Measurements from ENCODE around the gene KRTAP9-6.
A peak's percentile ranks its signal among the peaks of the same experiment; 100 is the strongest.
"Not testable (repeated sequence)": the region's sequence is repeated elsewhere in the genome, so short reads cannot be mapped to it uniquely, and the experiment has no call there.

KRTAP9-6 gene

DNA sequence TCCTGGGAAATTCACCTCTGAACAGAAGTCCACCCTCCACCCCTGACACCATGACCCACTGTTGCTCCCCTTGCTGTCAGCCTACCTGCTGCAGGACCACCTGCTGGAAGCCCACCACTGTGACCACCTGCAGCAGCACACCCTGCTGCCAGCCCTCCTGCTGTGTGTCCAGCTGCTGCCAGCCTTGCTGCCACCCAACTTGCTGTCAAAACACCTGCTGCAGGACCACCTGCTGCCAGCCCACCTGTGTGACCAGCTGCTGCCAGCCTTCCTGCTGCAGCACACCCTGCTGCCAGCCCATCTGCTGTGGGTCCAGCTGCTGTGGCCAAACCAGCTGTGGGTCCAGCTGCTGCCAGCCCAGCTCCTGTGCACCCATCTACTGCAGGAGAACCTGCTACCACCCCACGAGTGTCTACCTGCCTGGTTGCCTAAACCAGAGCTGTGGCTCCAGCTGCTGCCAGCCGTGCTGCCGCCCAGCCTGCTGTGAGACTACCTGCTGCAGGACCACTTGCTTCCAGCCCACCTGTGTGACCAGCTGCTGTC, 10.5 kb downstream of the KRTAP9-6 start, which contains the start of gene KRTAP9-7:
Gene KRTAP9-7 (plus strand): TSS at position 51 of the 543 bp plus-strand sequence. CDS start 0 bp downstream, at position 51.
- DNase-seq: not testable (repeated sequence)

DNA sequence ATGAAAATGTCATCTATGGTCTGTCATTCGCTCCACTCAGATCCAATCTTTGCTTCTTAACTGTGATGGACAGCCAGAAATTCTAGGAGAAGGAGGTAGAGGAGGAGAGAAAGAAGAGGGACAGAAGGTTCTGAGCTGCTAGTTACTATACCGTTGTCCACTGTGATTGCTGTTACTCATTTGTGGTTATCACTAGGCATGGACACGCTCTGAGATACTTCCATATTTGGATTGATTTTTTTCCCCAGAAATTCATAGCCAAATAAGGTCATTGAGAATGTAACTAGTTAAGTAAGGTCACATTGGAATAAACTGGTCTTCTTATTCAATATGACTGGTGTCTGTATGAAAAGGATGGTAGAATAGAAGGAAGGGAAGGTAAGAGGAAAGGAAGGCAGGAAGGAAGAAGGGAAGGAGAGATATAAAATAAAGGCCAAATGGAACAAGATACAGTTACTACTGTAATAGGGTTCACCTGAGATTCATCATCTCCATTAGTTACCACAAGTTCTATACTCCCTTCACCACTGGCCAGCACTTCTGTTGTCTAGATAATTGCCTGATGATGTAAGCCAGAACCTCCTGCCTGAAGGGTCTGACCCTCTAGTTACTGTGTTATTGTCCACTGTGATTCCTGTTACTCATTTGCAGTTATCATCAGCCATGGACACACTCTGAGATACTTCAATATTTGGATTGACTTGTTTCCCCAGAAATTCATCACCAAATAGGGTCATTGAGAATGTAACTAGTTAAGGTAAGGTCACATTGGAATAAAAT, 13.2 kb downstream of the KRTAP9-6 start:
- DNase-seq: no peak

DNA sequence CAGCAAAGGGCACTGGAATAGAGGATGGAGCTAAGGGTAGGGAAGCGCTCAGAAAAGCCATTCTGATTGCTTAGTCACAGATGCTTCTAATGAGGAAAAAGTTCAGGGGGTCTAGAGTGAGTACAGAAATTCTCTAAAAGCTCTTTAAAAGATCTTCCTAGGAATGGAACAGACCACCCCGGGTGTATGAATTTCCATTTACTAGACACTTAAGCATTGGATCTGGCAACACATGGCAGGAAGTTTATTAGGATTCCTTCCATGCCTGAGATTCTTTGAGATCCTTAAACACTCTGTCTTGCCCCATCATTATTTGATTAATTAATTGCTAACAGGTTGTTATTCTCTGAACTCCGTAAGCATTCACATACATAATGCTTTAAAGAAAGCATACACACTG, 18.9 kb downstream of the KRTAP9-6 start:
- no peak for DNase-seq

DNA sequence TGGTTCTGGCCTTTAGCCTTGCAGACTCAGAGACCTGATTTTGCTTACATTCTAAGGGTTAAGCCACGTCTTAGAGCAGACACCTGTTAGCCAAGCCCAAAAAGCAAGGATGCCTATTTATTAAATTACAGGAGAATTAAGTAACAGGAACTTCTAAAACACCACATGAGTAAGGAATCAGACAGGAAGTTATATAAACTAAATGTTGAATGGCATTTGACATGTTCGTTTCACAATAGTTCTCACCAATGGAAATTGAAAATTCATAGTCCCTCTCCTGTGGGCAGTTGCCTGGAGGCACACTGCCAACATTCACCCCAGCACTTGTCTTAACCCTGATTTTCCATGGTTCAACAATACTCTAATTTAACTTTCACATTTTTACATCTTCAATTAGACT, 19.4 kb downstream of the KRTAP9-6 start:
- no peak for DNase-seq

- no peak for DNase-seq
Observed at GRCh38 chr17:41287050-41287449, 21.9 kb downstream of the KRTAP9-6 start.

DNA sequence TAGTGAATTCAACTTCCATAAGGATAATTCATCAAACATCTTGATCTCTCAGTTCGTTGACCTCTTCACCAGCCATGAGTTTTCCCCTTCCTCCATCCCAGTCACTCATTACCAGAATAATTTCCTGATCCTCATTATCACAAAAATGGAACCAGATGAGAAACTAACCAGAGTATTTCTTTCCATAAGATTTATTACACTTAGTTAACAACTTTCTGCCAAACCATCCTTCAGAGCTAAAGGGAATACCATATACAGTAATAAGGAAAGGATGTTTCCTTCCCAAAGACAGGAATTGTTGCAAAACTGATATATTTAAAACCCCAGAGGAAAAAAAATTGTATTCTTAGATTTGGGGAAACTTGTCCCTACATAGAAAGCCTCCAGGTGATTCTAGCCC, 28.8 kb downstream of the KRTAP9-6 start:
- DNase-seq: no peak

- DNase-seq: no peak
Observed at GRCh38 chr17:41296846-41297245, 31.7 kb downstream of the KRTAP9-6 start.

DNA sequence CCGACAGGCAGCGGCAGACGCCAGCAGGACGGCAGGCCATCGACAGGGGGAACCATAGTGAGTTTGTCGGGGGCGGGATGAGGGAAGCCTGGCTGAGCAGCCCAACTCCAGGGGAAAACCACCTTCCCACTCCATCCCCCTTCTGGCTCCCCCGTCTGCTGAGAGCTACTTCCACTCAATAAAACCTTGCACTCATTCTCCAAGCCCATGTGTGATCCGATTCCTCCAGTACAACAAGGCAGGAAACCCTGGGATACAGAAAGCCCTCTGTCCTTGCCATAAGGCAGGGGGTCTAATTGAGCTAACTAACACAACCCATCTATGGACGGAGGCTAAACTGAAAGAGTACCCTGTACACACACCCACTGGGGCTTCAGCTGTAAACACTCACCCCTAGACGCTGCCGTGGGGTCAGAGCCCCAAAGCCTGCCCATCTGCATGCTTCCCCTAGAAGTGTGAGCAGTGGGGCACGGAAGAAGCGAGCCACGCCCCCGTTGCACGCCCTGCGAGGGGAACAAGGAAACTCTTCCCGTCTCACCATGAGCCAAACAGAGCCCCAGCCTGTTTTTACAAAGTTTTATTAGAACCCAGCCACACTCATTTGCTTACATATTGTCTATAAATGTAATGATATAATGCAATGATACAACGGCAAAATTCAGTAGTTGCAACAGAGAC, 33.4 kb downstream of the KRTAP9-6 start:
- DNase-seq: no peak

GRCh38 chr17:41301204-41301790, 36.1 kb downstream of the KRTAP9-6 start:
- no peak for DNase-seq

GRCh38 chr17:41301916-41302901, 37.0 kb downstream of the KRTAP9-6 start, which contains the start of gene KRTAP29-1:
Gene KRTAP29-1, minus strand, starts transcription at chr17:41302851. Its CDS starts 0 bp downstream, at chr17:41302851.
- DNase-seq: no peak

DNA sequence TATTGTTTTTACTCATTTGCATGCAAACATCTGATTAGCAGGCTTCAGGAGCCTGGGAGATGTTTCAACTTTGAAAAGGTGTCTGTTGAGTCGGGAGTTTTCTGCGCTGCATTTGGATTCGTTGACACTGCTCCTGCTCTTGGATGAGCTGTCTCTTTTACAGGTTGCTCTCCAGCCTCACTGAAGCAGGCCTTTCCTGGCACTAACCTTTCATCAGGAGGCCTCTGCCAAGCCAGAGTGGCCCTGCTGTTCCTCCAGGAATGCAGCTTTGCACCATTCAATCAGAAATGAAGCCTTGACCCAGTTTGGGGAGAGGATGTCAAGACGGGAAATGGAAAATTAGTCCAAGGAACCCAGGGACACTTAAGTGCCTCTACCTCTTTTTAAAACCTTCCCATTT, 37.8 kb downstream of the KRTAP9-6 start:
- no peak for DNase-seq

DNA sequence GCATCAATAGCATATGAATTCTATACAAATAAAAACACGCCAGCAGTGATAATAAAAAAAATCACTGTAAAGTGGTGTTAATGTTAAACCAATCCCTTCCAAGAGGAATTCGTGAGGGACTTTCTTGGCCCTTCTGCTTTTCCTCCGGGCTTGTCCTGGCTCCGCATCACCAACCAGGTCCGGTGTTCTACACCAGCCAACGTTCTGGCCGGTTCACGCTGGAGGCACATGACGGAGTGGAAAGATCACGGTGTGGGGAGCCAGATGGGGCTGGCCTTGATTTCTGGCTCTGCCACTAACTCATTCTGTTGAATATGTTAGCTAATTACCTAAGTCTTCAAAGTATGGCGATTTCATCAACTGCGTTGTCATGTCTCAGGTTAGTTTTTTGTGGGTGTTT, 38.9 kb downstream of the KRTAP9-6 start:
- no peak for DNase-seq

DNA sequence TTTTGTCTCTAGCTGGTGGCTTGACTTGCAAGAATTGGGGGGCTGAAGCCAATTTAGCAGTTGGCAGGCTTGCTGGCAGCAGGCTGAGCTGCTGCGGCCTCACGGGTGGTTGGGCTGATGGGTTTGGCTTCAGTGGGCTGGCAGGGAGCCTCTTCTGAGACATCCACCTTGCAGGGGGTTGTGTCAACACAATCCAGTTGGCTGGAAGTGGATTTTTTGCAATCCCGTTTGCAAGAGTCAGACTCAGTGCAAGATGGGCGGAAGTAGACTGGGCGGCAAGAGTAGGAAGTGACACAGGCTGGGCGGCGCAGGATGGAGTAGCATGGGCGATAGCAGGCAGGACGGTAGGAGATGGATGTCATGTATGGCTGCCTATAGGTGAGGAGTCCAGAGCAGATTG, 42.5 kb downstream of the KRTAP9-6 start:
- DNase-seq: no peak

DNA sequence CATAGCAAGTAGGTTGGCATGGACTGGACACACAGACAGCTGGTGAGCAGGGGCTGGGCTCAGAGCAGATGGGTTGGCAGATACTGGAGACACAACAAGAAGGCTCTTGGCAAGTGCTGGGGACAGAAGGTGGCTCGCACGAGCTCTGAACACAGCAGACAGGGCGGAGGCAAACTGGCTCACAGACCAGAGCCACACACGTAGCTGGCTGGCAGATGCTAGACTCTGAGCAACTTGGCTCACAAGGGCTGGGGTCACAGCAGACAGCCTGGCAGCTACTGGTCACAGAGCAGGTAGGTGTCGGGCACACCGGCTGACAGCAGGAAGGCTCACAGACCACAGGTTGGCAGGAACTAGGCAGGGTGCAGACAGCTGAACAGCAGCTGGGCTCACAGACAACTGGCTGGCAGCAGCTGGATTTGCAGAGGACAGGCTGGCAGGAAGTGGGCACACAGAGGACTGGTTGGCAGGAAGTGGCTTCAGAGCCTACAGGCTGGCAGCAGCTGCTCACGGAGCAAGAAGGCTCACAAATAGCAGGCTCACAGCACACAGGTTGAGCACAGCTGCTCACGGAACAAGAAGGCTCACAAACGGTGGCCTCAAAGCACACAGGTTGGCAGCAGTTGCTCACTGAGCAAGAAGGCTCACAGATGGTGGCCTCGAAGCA, 43.2 kb downstream of the KRTAP9-6 start:
- DNase-seq: peak; percentile 32

GRCh38 chr17:41308918-41309359, 43.8 kb downstream of the KRTAP9-6 start, which contains the start of gene KRTAP16-1:
Gene KRTAP16-1, minus strand, starts transcription at chr17:41309309. Its CDS starts 56 bp downstream, at chr17:41309253.
- DNase-seq: no peak

DNA sequence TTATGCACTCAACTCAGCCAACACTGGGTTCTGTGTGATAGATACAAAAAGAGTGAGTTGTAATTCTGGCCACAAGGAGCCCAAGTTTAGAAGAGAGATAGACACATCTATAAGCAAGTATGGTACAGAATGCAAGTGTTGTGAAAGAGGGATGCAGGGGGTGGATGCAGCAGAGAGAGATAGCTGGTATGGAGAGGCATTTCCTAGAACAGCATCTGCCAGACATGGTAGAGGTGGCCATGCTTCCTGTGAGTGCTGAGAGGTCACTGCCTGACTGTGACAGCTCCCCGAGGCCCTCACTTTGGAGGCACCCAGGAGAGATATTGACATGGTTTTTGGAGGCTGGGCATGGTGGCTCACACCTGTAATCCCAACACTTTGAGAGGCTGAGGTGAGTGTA, 45.9 kb downstream of the KRTAP9-6 start:
- DNase-seq: no peak

GRCh38 chr17:41315204-41315794, 50.1 kb downstream of the KRTAP9-6 start, which contains the start of gene KRTAP17-1:
Gene KRTAP17-1, minus strand, starts transcription at chr17:41315710. Its CDS starts 60 bp downstream, at chr17:41315650.
- no peak for DNase-seq

All from stimulated activated CD4-positive, alpha-beta T cell treated with anti-CD3 and anti-CD28 coated beads, Interleukin-12 subunit alpha, Interleukin-12 subunit beta, amount 100 ng/mL, for 4 hours (primary cell).